Stimulated activated memory B cell treated with anti-CD40 and anti-IgM and Interleukin-4, amounts not matched to agents 10 μg/mL and 1 μg/mL and 100 μg/mL, for 72 hours (primary cell): ENCODE data around the gene CYP2R1.

Experiments
- ATAC-seq: fragments of 150-1000 bp; cut with Tn5 transposase; 2 replicates; pipeline ENCODE4 v1.10.0; 2021
- H3K27ac Mint-ChIP-seq: one replicate; pipeline ENCODE4 v1.8.0; 2022; ENCODE audit warnings: mild to moderate bottlenecking, mixed read lengths
- H3K27me3 Mint-ChIP-seq: one replicate; pipeline ENCODE4 v1.8.0; 2022; ENCODE audit warnings: mixed read lengths
- H3K36me3 Mint-ChIP-seq: one replicate; pipeline ENCODE4 v1.8.0; 2022; ENCODE audit warnings: mixed read lengths
- H3K4me1 Mint-ChIP-seq: one replicate; pipeline ENCODE4 v1.8.0; 2022; ENCODE audit warnings: mixed read lengths
- H3K4me3 Mint-ChIP-seq: one replicate; pipeline ENCODE4 v1.8.0; 2022; ENCODE audit warnings: mild to moderate bottlenecking, moderate library complexity, mixed read lengths
- H3K9me3 Mint-ChIP-seq: one replicate; pipeline ENCODE4 v1.8.0; 2022; ENCODE audit warnings: mixed read lengths

The CYP2R1 gene

GRCh38 chr11:14892036-14892556 lies at the start of gene CYP2R1:
CYP2R1 (minus strand) TSS chr11:14892231; CDS start chr11:14892205, 26 bp downstream.
- Mint-ChIP-seq H3K4me3 (peak within 1 kb of the TSS; percentile 90), H3K4me1 (peaks cover 30% of the 10 kb centered on the region), H3K27me3 (no peaks in the 10 kb centered on the region), H3K27ac (peak within 1 kb of the TSS; percentile 94), H3K36me3 (no peaks in the 10 kb centered on the region), H3K9me3 (no peaks in the 10 kb centered on the region)
- peak; percentile 96 for ATAC-seq

- no peak for ATAC-seq
- H3K9me3 Mint-ChIP-seq, result peaks cover 3% of the 10 kb centered on the region
- no peak overlapping the region for H3K27ac Mint-ChIP-seq
- H3K27me3 Mint-ChIP-seq, result no peaks in the 10 kb centered on the region
- H3K4me3 Mint-ChIP-seq, result no peak overlapping the region
- no peaks in the 10 kb centered on the region for H3K36me3 Mint-ChIP-seq
- no peaks in the 10 kb centered on the region for H3K4me1 Mint-ChIP-seq
Measured at GRCh38 chr11:14938936-14939335, 46.9 kb upstream of the CYP2R1 start.

- H3K27ac Mint-ChIP-seq, result no peak overlapping the region
- no peaks in the 10 kb centered on the region for H3K4me1 Mint-ChIP-seq
- no peak overlapping the region for H3K4me3 Mint-ChIP-seq
- peaks cover 3% of the 10 kb centered on the region for H3K9me3 Mint-ChIP-seq
- ATAC-seq, result no peak
- H3K27me3 Mint-ChIP-seq, result peaks cover 21% of the 10 kb centered on the region
- H3K36me3 Mint-ChIP-seq, result no peaks in the 10 kb centered on the region
Measured at GRCh38 chr11:14934641-14935351, 42.8 kb upstream of the CYP2R1 start.

- no peak overlapping the region for H3K27ac Mint-ChIP-seq
- peaks cover 29% of the 10 kb centered on the region for H3K27me3 Mint-ChIP-seq
- H3K36me3 Mint-ChIP-seq, result no peaks in the 10 kb centered on the region
- H3K9me3 Mint-ChIP-seq, result peaks cover 7% of the 10 kb centered on the region
- no peak for ATAC-seq
- H3K4me3 Mint-ChIP-seq, result no peak overlapping the region
- no peaks in the 10 kb centered on the region for H3K4me1 Mint-ChIP-seq
Measured at GRCh38 chr11:14932447-14932846, 40.4 kb upstream of the CYP2R1 start.

DNA sequence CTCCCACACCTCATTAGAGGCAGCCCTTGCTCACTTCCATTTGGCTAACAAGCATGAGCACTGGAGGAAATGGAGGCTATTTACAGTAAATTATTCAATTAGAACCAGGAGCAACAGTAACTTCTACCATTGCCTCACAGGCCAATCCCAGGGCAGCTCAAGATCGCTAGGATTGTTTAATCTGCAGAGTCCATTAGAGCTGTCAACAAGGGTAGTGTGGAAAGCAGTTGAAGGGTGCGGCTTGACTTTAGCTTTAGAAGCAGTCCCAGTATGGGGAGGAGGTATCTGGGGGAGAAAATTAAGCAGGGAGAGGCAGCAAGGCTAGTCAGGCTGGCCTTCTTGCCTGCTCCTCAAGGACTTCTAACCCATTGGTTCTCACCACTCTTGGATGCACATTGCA lies 38.3 kb upstream of the CYP2R1 start:
- H3K27ac Mint-ChIP-seq, result no peak overlapping the region
- ATAC-seq, result no peak
- H3K36me3 Mint-ChIP-seq, result no peaks in the 10 kb centered on the region
- peaks cover 7% of the 10 kb centered on the region for H3K9me3 Mint-ChIP-seq
- H3K4me3 Mint-ChIP-seq, result no peak overlapping the region
- no peaks in the 10 kb centered on the region for H3K4me1 Mint-ChIP-seq
- peaks cover 29% of the 10 kb centered on the region for H3K27me3 Mint-ChIP-seq

GRCh38 chr11:14927146-14927545 lies 35.1 kb upstream of the CYP2R1 start:
- no peak for ATAC-seq
- peaks cover 7% of the 10 kb centered on the region for H3K9me3 Mint-ChIP-seq
- H3K4me3 Mint-ChIP-seq, result no peak overlapping the region
- no peaks in the 10 kb centered on the region for H3K36me3 Mint-ChIP-seq
- no peaks in the 10 kb centered on the region for H3K4me1 Mint-ChIP-seq
- no peak overlapping the region for H3K27ac Mint-ChIP-seq
- peaks cover 29% of the 10 kb centered on the region for H3K27me3 Mint-ChIP-seq

DNA sequence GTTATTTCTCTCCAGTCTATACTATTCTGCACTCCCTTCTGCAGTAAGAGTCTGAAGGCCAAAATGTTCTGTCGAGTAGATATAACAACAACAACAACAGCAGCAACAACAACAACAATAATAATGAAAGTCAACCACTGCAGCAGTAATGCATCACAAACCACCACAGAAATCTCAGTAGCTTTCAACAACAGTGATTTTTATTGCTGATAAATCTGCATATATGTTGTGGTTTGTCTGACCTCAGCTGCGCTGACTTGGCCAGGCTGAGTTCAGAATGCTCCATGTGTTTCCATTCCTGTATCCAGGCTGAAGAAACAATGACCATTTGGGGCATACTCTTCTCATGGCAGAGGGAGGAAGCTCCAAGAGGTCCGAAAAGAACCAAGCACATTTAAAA lies 32.3 kb upstream of the CYP2R1 start:
- Mint-ChIP-seq H3K36me3 (no peaks in the 10 kb centered on the region), H3K4me1 (no peaks in the 10 kb centered on the region), H3K27ac (no peak overlapping the region), H3K4me3 (no peak overlapping the region), H3K9me3 (peaks cover 5% of the 10 kb centered on the region), H3K27me3 (peaks cover 7% of the 10 kb centered on the region)
- ATAC-seq, result no peak

DNA sequence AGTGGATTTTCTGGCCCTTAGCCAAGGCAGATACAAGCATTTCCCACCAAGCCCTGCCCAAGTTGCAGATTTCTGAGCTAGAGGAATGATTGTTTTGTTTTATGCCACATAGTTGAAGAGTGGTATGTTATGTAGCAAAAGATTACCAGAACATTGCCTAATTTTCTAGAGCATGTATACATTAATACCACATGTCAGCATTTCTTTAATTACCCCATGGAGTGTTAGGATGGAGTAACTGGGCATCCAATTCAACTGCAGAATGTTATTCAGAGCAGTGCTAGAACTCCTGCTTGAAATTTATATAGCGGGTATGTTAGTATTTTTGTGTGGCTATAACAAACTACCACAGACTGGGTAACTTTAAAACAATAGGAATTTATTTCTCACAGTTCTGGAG lies 24.4 kb upstream of the CYP2R1 start:
- Mint-ChIP-seq H3K4me1 (no peaks in the 10 kb centered on the region), H3K36me3 (no peaks in the 10 kb centered on the region)

DNA sequence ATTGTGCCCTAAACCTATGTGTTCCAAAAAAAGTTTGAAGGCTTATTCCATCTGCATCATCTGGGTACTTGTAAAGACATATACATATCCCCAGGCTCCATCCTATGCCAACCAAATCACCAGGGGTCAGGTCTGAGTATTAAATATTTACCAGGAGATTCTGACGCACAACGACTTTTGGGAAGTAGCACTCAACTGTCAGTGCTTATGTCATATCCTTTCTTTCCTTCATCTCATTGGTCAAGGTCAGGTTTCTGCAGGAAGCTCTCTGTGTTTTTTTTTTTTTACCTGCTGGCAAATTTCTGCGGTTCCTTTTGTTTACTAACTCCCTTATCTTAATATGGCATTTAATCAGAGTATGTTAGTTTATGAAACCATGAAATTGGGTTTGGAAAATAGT lies 22.5 kb upstream of the CYP2R1 start:
- Mint-ChIP-seq H3K4me1 (no peaks in the 10 kb centered on the region), H3K27ac (no peak overlapping the region), H3K27me3 (peaks cover 39% of the 10 kb centered on the region), H3K4me3 (no peak overlapping the region), H3K36me3 (no peaks in the 10 kb centered on the region), H3K9me3 (peaks cover 3% of the 10 kb centered on the region)
- ATAC-seq, result no peak

More for the DNA sequence above, 24.4 kb upstream of the CYP2R1 start:
- peaks cover 38% of the 10 kb centered on the region for H3K27me3 Mint-ChIP-seq
- no peak for ATAC-seq
- no peak overlapping the region for H3K27ac Mint-ChIP-seq
- H3K4me3 Mint-ChIP-seq, result no peak overlapping the region
- peaks cover 3% of the 10 kb centered on the region for H3K9me3 Mint-ChIP-seq

GRCh38 chr11:14908214-14908880 lies 16.3 kb upstream of the CYP2R1 start:
- Mint-ChIP-seq H3K9me3 (no peaks in the 10 kb centered on the region), H3K4me3 (no peak overlapping the region), H3K27ac (no peak overlapping the region), H3K27me3 (peaks cover 10% of the 10 kb centered on the region), H3K36me3 (no peaks in the 10 kb centered on the region), H3K4me1 (peaks cover 44% of the 10 kb centered on the region)
- no peak for ATAC-seq

DNA sequence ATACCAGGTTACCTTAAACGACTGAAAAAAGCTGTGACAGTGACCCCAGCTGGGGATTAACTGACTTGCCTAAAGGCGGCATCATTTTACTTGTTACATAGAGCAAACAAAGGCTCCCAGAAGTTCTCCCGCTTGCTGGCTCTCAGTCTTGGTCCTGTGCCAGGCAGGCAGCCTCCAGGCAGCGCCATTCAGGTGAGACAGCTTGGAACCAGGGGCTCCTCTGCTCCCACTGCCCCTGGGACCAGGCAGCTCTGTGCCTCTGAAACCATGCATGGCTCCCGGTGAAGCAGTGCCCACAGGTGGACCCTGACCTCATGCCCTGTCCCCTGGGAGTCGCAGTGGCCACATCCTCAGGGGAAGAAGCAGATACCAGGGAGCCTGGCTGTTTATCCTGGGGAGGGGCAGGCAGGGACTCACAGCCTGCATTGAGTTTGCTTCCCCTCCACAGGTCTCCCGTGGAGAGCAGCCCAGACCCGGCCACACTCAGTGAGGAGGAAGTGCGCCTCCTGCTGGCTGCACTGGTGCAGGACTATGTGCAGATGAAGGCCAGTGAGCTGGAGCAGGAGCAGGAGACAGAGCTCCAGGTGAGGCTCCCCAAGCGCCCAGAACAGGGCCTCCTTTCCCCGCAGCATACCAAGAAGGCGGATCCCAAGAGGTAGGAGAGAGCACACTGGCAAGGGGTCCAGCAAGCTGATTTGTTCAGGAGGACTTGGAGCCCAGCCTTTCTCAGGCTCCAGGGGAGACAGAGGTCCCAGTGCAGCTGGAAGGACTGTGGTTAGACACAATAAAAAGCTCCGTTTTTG lies 15.6 kb upstream of the CYP2R1 start:
- peaks cover 10% of the 10 kb centered on the region for H3K27me3 Mint-ChIP-seq
- no peaks in the 10 kb centered on the region for H3K9me3 Mint-ChIP-seq
- no peaks in the 10 kb centered on the region for H3K36me3 Mint-ChIP-seq
- peaks cover 44% of the 10 kb centered on the region for H3K4me1 Mint-ChIP-seq
- no peak overlapping the region for H3K27ac Mint-ChIP-seq
- H3K4me3 Mint-ChIP-seq, result no peak overlapping the region
- peak; percentile 66 for ATAC-seq

DNA sequence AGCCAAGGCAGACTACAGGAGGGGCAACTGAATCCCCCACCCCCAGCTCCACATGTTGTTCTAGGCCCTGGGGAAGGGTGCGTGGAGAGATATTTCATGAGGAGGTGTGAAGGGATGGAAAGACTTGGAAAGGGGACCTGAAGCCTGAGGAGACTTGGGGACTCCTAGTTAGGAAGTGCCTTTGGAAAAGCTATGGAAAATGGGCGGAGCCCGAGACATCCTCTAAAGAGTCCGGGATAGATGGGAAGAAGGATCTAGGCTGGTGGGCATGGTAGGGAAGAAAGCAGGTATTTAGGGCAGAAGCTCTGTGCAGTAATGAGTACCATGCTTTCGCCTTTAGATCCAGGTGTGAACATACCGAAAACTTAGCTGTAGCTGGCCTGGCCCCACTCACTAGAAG lies 15.0 kb upstream of the CYP2R1 start:
- H3K4me1 Mint-ChIP-seq, result peaks cover 44% of the 10 kb centered on the region
- no peak overlapping the region for H3K4me3 Mint-ChIP-seq
- peak overlapping the region; percentile 72 for H3K27ac Mint-ChIP-seq
- ATAC-seq, result no peak
- no peaks in the 10 kb centered on the region for H3K36me3 Mint-ChIP-seq
- no peaks in the 10 kb centered on the region for H3K9me3 Mint-ChIP-seq
- peaks cover 8% of the 10 kb centered on the region for H3K27me3 Mint-ChIP-seq

GRCh38 chr11:14906578-14906977 lies 14.5 kb upstream of the CYP2R1 start:
- Mint-ChIP-seq H3K4me1 (peaks cover 44% of the 10 kb centered on the region), H3K27ac (peak overlapping the region; percentile 72)

DNA sequence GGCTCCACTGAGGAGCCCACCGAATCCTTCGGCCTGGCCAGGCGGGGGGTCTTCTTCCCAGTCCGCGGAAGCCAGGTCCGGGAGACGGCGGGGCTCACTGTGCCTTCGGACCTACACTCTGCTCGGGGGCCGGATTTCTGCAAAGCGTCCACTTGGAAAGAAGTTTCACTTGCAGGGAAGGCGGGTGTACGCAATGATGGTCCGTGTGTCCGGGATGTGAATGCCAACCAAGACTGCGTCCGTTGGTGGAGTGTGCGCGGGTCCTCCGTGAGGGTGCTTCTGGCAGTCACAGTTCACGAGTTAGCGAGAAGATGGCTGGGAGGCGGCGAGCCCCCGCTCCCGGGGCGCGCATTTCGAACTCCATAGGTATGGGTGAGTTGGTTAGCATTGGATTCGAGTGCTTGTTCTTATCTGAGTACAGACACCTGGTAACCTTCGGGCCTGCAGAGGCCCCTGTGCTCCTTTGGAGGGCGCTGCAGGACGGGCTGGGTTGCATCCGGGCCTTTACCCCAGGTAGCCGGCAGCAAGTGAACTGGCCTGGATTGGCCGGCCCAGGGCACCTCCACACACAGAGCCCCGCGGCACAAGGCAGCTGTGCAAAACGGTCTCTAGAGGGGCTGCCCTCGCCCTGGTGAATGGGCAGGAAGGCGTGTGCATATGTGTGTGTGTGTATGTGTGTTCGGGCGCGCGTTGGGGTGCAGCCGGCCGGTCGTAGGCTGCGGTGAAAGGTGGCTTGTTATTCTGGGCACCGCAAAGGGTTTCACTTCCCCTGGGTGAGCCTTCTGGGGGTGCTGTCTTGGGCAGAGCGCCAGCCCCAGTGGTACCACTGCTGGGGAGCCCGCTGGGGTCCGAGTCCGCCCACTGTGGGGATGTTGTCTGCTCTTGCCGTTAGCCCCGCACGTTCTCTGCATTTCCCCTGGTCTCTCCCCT lies 13.3 kb upstream of the CYP2R1 start:
- H3K4me3 Mint-ChIP-seq, result peak overlapping the region; percentile 81
- peak; percentile 94 for ATAC-seq
- H3K27me3 Mint-ChIP-seq, result peaks cover 7% of the 10 kb centered on the region
- peak overlapping the region; percentile 72 for H3K27ac Mint-ChIP-seq
- H3K9me3 Mint-ChIP-seq, result no peaks in the 10 kb centered on the region
- H3K36me3 Mint-ChIP-seq, result no peaks in the 10 kb centered on the region
- H3K4me1 Mint-ChIP-seq, result peaks cover 44% of the 10 kb centered on the region

More at GRCh38 chr11:14906578-14906977, 14.5 kb upstream of the CYP2R1 start:
- Mint-ChIP-seq H3K27me3 (peaks cover 3% of the 10 kb centered on the region), H3K4me3 (no peak overlapping the region), H3K36me3 (no peaks in the 10 kb centered on the region), H3K9me3 (no peaks in the 10 kb centered on the region)
- no peak for ATAC-seq
